ACC112 (cell line): ENCODE data around the gene MOSMO.
"Not testable (repeated sequence)": the region's sequence is repeated elsewhere in the genome, so short reads cannot be mapped to it uniquely, and the experiment has no call there.

Experiments
- H2AFZ ChIP-seq: fragments of 200-600 bp; sonication (generic); one replicate; pipeline ENCODE4 v1.6.0; 2017; ENCODE audit warnings: antibody characterized with exemption, low read length; ENCODE audit not compliant: unreplicated experiment
- H3K27ac ChIP-seq: fragments of 200-600 bp; sonication (generic); 2 replicates; pipeline ENCODE4 v1.5.1; 2014; ENCODE audit warnings: low read depth, mild to moderate bottlenecking, antibody characterized with exemption, low read length, moderate library complexity
- H3K27me3 ChIP-seq: fragments of 200-600 bp; sonication (generic); 2 replicates; pipeline ENCODE4 v1.6.1; 2014; ENCODE audit warnings: mild to moderate bottlenecking, antibody characterized with exemption, low read length, moderate library complexity, mixed read lengths; ENCODE audit not compliant: insufficient read depth
- H3K36me3 ChIP-seq: fragments of 200-600 bp; sonication (generic); 2 replicates; pipeline ENCODE4 v1.6.1; 2016; ENCODE audit warnings: mild to moderate bottlenecking, antibody characterized with exemption, low read length, moderate library complexity, mixed read lengths; ENCODE audit not compliant: insufficient read depth
- H3K4me1 ChIP-seq: fragments of 200-600 bp; sonication (generic); one replicate; pipeline ENCODE4 v1.6.1; 2016; ENCODE audit warnings: low read length, mixed read lengths; ENCODE audit not compliant: insufficient read depth, unreplicated experiment, control insufficient read depth
- H3K4me3 ChIP-seq: fragments of 200-600 bp; sonication (generic); 2 replicates; pipeline ENCODE4 v1.5.1; 2014; ENCODE audit warnings: mild to moderate bottlenecking, low read depth, low read length
- H3K79me2 ChIP-seq: fragments of 200-600 bp; sonication (generic); one replicate; pipeline ENCODE4 v1.6.0; 2016; ENCODE audit warnings: low read length; ENCODE audit not compliant: control insufficient read depth, unreplicated experiment, insufficient read depth

Gene MOSMO

DNA sequence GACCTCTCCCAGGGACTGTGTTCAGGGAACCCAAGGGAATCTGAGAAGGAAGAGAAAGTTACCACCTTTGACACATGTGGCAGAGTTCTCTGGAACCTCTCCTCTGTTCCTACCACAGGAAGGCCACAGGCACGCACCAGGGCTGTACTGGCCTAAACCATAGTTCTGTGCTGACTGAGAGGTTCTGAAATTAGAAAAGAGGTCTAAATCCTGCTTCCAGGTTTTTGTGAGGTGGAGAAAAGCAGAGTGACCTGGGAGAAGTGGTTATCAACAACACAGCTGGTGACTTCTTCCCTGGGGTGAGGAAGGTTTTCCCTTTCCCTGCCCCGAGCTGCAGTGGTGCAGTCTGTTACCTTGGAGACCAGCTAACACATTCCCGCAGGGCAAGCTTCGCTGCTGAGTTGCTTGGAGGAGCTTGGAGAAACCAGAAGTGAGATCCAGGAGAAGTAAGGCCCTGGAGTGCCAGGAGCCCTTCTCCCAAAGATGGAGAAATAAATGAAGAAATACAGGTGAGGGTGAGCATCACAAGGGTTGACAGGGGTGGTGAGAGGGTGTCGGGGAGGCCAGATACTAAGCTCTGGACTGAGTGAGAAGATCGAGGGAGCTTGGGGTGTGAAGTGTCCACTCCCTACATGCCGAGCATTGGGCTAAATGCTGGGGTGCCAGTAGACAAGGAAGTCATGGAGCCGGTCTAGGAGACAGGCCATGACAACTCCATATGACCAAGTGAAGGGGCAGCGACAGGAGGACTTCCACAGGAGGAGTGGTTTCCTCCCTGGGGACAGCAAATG is 84.4 kb downstream of the MOSMO start, which contains the start of gene VWA3A:
TSS of gene VWA3A (plus strand) at position 399 of the 791 bp plus-strand sequence. CDS start at position 496, 97 bp downstream.
- Histone ChIP-seq H3K27me3 (no peaks in the 10 kb centered on the region), H3K4me3 (no peak within 1 kb of the TSS), H3K36me3 (no peaks in the 10 kb centered on the region), H3K4me1 (no peaks in the 10 kb centered on the region), H2AFZ (no peak within 1 kb of the TSS), H3K27ac (no peak within 1 kb of the TSS), H3K79me2 (no peaks in the 10 kb centered on the region)

DNA sequence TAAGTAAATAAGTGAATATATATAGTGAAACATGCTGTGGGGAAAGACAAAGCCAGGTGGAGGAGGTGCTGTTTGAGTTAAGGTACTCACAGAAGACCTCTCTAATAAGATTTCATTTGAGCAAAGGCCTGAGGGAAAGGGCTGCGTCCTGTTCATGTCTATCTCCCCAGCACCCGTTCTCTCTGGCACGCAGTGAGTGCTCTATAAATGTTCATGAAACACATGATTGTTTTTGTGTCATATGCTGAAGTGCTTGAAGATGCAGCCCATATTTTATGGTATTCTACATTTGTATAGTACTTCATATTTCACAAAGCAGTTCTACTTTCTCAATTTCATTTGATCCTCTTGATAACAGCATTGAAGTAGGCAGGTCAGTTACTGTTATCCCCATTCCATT is 85.4 kb downstream of the MOSMO start:
- Histone ChIP-seq H2AFZ (no peak overlapping the region), H3K79me2 (no peaks in the 10 kb centered on the region), H3K27ac (no peak overlapping the region), H3K4me1 (no peaks in the 10 kb centered on the region), H3K27me3 (no peaks in the 10 kb centered on the region), H3K36me3 (no peaks in the 10 kb centered on the region), H3K4me3 (no peak overlapping the region)

DNA sequence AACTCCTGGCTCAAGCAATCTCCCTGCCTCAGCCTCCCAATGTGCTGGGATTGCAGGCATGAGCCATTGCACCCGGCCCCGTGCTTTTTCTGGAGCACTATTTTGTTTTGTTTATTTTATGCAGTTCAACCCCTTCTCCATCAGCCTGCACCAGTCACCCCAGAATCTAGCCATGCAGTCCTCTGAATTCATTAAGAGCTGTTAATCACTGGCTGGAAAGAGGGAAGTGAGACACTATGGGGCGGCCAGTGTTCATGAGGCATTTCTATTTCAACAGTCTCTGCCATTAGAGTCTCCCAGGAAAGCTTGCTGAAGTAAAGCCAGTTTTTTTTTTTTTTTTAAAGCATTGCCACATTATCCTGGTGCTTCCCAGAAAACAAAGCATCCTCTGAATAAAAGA is 86.1 kb downstream of the MOSMO start:
- no peaks in the 10 kb centered on the region for H3K4me1 ChIP-seq
- H3K27me3 ChIP-seq, result no peaks in the 10 kb centered on the region
- no peak overlapping the region for H3K4me3 ChIP-seq
- H2AFZ ChIP-seq, result no peak overlapping the region
- no peak overlapping the region for H3K27ac ChIP-seq
- no peaks in the 10 kb centered on the region for H3K36me3 ChIP-seq
- no peaks in the 10 kb centered on the region for H3K79me2 ChIP-seq

DNA sequence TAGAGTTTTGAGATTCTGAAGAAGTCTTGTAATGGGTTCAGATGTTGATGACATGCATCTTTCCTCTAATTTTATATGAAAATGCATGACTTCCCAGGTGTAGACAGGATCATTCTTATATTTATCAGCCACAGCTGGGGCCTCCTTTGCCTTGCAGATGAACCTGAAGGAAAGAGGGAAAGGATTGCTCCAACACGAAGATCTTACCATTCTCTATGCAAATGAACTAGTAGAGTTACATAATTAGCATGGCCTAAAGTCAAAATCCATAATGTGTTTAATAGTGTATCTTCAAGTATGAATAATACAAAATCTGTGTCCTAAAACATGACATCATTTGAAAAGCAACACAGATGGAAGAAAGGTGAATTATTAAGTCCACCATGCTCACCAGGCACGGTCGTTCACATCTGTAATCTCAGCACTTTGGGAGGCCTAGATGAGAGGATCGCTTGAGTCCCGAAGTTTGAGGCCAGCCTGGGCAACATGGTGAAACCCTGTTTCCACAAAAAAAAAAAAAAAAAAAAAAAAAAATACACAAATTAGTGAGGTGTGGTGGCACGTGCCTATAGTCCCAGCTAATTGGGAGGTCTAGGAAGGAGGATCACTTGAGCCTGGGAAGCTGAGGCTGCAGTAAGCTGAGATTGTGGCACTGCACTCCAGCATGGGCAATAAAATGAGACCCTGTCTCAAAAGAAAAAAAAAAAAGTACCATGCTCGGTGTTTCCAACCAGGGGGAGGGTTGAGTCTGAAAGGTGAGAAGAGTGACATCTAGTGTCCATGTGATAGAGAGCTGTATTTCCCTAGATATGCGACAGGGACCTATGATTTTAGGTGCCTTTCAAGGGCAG is 90.7 kb downstream of the MOSMO start:
- H3K27me3 ChIP-seq, result no peaks in the 10 kb centered on the region
- no peaks in the 10 kb centered on the region for H3K36me3 ChIP-seq
- no peak overlapping the region for H3K4me3 ChIP-seq
- H3K4me1 ChIP-seq, result no peaks in the 10 kb centered on the region
- H3K27ac ChIP-seq, result no peak overlapping the region
- no peaks in the 10 kb centered on the region for H3K79me2 ChIP-seq
- no peak overlapping the region for H2AFZ ChIP-seq

DNA sequence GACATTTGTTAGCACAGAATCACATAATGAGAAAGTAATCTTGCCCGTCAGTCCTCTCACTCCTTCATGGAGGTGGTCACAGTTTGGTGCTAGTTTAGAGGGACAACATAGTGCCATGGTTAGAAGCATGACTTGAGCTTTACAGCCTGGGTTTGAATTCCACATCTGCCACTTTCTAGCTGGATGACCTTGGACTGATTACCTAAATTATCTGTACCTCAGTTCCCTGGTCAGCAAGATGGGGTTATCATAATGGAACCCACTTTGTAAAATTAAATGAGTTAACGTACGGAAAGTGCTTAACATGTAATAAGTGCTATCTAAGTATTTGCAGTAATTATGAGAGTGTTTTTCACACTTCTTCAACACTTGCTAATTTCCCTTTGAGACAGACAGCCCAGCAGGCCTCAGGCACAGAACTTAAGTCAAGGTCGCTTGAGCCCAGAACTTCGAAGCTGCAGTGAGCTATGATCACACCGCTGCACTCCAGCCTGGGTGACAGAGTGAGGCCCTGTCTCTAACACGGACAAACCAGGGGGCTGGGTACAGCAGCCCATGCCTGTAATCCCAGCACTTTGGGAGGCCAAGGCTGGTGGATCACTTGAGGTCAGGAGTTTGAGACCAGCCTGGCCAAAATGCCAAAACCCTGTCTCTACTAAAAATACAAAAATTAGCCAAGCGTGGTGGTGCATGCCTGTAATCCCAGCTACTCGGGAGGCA is 91.5 kb downstream of the MOSMO start:
- Histone ChIP-seq H3K4me3 (no peak overlapping the region), H3K36me3 (no peaks in the 10 kb centered on the region), H3K27me3 (no peaks in the 10 kb centered on the region), H2AFZ (no peak overlapping the region), H3K4me1 (no peaks in the 10 kb centered on the region), H3K79me2 (no peaks in the 10 kb centered on the region), H3K27ac (no peak overlapping the region)

- Histone ChIP-seq H3K27ac (no peak overlapping the region), H3K79me2 (no peaks in the 10 kb centered on the region), H3K4me3 (no peak overlapping the region)
Observed at GRCh38 chr16:22103441-22103840, 95.5 kb downstream of the MOSMO start.

DNA sequence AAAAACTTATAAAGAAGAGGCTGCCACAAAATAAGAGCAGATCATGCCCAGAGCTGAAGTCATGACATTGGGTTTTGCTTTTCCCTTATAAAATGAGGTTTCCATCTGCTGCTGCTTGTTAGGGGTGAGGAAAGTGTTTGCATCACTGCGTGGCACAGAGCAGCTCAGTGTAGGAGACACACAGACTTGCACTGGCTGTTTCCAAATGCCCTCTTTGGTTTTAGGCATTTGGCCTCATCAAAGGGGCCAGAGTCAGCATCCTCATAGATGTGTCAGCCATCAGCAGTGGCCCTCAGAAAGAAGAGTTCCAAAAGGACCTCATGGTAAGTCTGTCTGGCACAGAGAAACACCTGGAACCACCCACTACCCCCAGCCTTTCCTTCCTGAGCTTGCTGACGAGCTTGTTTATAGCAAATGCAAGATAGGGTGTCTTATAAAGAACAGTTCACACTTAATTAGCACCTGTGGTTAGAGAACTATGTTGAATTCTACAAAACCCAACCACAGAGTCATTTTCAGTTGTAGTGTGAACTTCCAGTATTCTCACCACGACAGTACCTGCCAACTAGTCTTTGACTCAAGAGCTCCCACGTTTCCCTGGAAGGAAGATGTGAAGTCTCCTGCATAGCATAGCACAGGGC is 101.5 kb downstream of the MOSMO start:
- Histone ChIP-seq H3K27ac (no peak overlapping the region), H3K4me1 (no peaks in the 10 kb centered on the region), H3K4me3 (no peak overlapping the region), H3K79me2 (no peaks in the 10 kb centered on the region), H2AFZ (no peak overlapping the region), H3K36me3 (no peaks in the 10 kb centered on the region), H3K27me3 (peaks cover 64% of the 10 kb centered on the region)

More at GRCh38 chr16:22103441-22103840, 95.5 kb downstream of the MOSMO start:
- Histone ChIP-seq H2AFZ (no peak overlapping the region), H3K27me3 (peaks cover 28% of the 10 kb centered on the region), H3K36me3 (no peaks in the 10 kb centered on the region), H3K4me1 (no peaks in the 10 kb centered on the region)

DNA sequence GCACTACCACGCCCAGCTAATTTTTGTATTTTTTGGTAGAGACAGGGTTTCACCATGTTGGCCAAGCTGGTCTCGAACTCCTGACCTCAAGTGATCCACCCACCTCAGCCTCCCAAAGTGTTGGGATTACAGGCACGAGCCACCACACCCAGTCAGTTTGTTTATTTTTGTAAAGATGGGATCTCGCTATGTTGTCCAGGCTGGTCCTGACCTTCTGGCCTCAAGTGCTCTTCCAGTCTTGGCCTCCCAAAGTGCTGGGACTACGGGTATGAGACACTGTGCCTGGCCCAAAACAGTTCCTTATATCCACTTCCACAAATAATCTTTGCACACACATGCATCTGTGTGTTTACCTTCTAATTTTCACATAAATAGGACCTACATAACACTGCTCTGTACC is 103.7 kb downstream of the MOSMO start:
- H3K27ac ChIP-seq, H3K4me3 ChIP-seq, H3K4me1 ChIP-seq, H3K36me3 ChIP-seq, H3K79me2 ChIP-seq, H2AFZ ChIP-seq: not testable (repeated sequence)
- peaks cover 53% of the 10 kb centered on the region for H3K27me3 ChIP-seq

DNA sequence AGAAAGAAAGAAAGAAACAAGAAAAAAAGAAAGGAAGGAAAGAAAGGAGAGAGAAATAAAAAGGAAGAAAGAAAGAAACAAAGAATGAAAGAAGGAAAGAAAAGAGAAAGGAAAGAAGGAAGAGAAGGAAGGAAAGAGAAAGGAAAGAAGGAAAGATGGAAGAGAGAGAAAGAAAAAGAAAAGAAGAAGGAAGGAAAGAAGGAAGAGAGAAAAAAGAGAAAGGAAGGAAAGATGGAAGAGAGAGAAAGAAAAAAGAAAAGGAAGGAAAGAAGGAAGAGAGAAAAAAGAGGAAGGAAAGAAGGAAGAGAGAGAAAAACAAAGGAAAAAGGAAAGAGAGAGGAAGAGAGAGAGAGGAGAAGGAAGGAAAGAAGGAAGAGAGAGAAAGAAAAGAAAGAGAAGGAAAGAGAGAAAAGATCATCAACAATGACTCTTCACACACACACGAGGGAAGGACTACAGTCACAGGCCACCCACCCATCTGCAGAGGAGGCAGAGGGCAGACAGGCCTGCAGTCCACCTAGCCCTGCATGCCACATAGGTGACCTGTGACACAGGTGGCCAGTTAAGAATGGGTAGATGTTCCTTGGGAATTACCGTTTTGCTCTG is 108.3 kb downstream of the MOSMO start:
- Histone ChIP-seq H2AFZ (no peak overlapping the region), H3K27me3 (peaks cover 14% of the 10 kb centered on the region), H3K79me2 (no peaks in the 10 kb centered on the region), H3K27ac (no peak overlapping the region), H3K4me3 (no peak overlapping the region), H3K36me3 (no peaks in the 10 kb centered on the region), H3K4me1 (no peaks in the 10 kb centered on the region)

DNA sequence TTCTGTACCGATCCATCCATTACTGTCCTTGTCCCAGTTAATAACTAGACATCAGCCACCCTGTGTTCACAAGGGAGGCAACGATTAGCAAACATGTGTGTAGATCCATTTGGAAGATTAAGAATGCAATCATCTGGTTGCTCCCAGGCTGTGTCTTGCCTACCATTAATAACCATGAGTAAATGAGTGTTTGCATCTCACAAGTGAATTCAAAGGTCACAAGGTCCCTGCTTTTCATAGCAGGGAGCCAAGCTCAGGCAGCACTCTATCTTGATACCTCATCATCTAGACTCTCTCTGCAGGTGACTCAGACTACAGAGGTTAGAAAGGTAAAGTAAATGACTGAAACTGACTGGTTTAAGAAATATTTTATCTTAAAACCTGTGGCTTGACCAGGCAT is 109.7 kb downstream of the MOSMO start:
- no peak overlapping the region for H2AFZ ChIP-seq
- no peak overlapping the region for H3K27ac ChIP-seq
- no peaks in the 10 kb centered on the region for H3K36me3 ChIP-seq
- H3K4me1 ChIP-seq, result no peaks in the 10 kb centered on the region
- no peaks in the 10 kb centered on the region for H3K79me2 ChIP-seq
- H3K4me3 ChIP-seq, result no peak overlapping the region
- H3K27me3 ChIP-seq, result peaks cover 16% of the 10 kb centered on the region
